Right kidney (tissue), 1 donor: ENCODE data around the gene ARHGEF16.

Experiments used
- DNase-seq: peaks from one replicate; pipeline ENCODE4 v3.0.0-alpha.2; 2016

The ARHGEF16 gene

GRCh38 chr1:3456964-3457909, 2.8 kb downstream of the ARHGEF16 start:
- no peak for DNase-seq

DNA sequence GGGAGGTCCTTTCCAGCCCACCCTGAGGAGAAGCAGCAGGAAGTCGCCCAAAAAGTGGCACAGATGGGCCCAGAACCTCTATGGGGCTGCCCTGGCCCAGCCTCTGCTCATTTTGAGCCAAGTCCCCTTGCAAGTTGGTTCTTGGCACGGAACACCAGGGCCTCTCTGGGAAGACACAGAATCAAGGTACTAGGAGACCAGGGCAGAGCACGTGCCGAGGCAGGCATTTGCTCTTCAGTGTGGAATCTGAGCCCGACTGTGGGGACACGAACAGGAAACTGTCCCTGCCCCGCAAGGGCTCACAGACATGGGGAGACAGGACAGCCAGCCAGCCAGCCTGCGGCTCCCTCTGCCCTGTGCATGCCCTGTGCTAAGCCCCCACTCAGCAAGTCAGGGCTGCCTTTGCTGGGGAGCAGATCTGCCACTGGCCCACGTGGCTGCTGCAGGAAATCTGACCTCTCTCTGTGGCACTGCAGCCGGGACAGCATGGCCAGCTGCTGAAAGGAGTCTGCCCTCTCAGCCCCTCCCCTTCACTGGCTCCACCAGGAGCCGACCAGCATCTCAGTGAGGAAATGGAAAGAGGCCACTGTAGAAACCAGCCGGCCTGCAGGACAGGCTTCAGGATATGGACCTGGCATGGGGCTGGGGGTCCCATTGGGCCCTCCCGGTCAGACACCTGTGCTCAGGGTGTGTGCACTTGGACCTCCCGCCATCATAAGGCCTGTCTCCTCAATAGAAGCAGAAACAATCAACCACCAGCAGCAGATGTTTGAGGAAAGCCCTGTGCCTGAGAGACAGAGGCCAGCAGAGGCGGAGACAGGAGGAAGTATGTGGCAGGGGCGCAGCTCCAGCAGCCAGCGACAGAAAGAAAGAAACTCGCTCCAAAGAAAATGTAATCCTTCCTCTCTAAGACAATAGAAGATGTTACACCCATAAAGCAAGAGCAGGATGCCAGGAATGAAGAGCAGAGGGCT, 3.7 kb downstream of the ARHGEF16 start:
- DNase-seq: no peak

GRCh38 chr1:3459051-3459908, 4.8 kb downstream of the ARHGEF16 start:
- no peak for DNase-seq

GRCh38 chr1:3459940-3460671, 5.6 kb downstream of the ARHGEF16 start:
- DNase-seq: no peak

DNA sequence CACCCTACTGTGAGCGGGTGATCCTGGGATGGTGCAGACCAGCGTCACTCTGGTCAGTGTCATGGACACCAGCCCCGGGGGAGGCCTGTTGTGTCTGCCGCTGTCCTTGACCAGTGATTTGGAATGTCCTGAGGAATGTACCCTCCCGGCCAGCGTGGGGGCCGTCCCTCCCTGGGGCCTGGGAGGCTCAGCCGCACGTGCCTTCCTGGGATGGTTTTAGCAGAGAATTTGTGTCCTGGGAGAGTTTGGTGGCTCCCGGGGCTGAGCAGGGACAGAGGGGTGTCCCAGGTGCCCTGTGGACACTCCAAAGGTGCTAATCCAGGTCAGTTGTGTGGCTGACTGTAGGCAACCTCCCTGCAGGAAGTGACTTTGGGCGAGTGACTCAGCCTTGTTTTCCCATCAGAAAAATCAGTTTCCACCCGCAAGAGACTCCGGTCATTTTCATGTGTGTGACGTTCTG, 6.2 kb downstream of the ARHGEF16 start:
- DNase-seq: no peak

- DNase-seq: no peak
Measured at GRCh38 chr1:3461238-3461933, 6.9 kb downstream of the ARHGEF16 start.

DNA sequence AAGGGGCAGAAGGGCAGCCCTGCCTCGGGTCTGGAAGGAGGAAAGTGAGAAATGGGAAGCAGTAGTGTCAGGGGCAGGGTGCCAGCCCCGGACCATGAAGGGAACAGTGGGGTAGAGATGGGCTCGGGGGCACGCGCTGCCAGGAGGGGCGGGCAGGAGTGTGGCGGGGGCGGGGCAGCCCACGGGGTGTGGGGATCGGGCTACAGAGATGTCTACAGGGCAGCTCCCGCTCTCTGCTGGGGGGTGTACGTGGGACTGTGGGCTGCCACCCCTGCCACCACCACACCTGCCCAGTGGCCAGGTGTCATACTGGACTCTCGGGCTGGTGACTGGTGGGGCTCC, 7.4 kb downstream of the ARHGEF16 start:
- no peak for DNase-seq

GRCh38 chr1:3462356-3463012, 8.0 kb downstream of the ARHGEF16 start:
- no peak for DNase-seq

DNA sequence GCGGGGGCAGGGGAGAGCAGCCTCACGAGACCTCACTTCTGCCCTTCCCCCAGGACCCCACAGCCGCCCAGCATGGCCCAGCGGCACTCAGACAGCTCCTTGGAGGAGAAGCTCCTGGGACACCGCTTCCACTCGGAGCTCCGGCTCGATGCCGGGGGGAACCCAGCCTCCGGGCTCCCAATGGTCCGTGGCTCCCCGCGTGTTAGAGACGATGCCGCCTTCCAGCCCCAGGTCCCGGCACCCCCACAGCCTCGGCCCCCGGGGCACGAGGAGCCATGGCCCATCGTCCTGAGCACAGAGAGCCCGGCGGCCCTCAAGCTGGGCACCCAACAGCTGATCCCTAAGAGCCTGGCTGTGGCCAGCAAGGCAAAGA, 8.5 kb downstream of the ARHGEF16 start:
- DNase-seq: no peak

DNA sequence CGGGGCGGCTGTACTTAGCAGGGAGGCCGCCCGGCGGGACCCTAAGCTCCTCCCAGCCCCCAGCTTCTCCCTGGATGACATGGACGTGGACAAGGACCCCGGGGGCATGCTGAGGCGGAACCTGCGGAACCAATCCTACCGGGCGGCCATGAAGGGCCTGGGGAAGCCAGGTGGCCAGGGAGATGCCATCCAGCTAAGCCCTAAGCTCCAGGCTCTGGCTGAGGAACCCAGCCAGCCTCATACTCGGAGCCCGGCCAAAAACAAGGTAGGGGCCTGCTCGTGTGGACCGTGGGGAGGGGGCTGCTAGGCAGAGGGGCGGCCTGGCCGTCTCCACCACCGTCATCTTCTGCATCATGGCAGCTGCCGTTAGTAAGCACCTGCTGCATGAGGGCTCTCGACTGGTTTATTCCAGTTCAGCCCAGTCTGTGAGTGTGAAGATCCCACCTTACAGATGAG, 9.0 kb downstream of the ARHGEF16 start:
- DNase-seq: no peak

- DNase-seq: no peak
Measured at GRCh38 chr1:3463891-3464648, 9.6 kb downstream of the ARHGEF16 start.

DNA sequence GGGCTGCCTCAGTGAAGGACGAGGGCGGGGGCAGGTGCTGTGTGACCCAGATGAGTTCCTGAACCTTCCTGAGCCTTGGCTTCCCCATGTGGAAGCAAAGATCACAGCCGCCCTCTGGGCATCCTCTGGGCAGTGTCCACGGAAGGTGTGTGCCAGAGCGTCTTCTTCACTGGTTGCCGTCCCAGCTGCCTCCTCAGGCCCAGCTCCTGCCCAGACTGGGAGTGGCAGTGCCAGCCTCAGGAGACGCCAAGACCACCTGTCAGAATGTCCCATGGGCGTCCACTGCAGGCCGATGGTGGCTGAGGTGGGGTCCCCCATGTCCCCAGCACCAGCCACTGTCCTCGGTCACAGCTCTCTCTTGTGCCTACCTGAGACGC, 10.2 kb downstream of the ARHGEF16 start:
- no peak for DNase-seq

DNA sequence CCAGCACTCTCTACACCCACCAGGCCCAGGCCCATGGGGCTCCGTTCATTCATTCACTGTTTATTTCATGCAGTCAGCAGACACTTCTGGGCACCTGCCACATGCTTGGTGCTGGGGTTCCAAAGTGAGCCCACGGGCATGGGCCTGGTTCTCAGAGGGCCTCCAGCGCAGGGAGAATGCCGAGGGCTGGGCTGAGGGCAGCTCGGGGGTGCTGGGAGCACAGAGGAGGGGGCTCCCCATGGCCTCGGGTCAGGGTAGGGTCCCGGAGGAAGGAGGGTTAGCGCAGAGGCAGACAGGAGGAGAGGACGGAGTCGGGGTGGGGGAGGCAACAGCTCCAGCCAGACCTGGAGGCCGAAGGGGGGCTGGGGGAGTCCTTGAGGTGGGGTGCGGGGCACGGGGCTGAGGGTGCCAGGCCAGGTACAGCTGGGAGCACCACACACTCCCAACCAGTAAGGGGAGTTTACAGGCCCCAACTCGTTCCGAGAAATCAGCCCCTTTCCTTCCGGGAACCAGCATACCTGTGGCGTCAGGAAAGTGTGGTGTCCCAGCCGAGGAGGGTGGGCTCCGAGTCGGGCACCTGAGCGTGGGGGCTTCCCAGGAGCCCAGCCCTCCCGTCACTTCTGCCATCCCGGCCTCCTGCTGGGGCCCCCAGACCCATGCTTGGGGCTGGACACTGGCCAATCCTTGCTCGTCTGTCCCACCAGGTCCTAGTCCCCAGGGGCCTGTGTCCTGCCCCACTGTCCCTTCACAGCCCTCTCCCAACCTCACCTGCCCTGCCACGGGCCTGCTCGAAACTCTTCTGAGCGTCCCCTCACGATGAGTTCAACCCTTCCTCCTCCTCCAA, 10.8 kb downstream of the ARHGEF16 start:
- peak; percentile 0 for DNase-seq

GRCh38 chr1:3465935-3466321, 11.5 kb downstream of the ARHGEF16 start:
- DNase-seq: no peak

- DNase-seq: no peak
Measured at GRCh38 chr1:3466366-3467075, 12.1 kb downstream of the ARHGEF16 start.

DNA sequence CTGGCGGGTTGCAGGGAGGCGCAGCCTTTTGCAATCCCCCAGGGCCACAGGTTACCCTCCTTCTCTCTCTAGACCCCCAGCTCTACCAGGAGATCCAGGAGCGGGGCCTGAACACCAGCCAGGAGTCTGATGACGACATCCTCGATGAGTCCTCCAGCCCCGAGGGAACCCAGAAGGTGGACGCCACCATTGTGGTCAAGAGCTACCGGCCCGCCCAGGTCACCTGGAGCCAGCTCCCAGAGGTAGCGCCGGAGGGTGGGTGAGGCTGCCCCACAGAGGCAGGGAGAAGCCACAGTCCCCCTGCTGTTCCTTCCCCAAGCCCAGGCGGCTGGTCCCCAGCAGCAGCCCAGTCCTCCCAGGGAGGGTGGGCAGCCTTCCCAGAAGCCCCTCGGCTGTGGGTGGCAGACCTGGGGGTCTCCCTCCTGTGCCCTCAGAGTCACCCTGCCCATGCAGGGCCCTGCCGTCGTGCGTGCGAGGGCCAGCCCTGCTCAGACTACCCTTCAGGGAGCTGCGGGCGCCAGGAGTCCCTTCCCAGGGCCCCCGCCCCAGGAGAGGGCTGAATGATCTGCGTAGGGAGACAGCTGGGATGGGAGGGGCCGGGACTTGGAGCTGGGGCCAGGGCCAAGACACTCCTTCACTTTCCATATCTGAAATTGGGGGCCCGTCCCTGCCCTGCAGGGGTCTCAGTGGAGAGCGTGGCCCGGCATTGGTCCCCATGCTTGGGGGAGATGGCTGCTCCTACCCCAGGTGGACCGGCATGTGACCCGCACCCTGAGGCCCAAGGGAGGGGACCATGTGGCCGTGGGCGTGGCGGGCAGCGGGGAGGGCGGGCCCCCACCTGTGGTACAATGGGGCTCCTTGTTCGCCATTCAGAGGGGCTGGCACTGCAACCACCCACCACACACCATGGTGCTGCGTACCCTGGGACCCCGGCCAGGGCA, 12.9 kb downstream of the ARHGEF16 start:
- no peak for DNase-seq
